Tibial nerve (tissue), 4 donors: Measurements from ENCODE around the gene YJEFN3. TPM values are rescaled to one million over a fixed set of nuclear protein-coding genes. Genes with fewer than 3 reads are reported as not detected.

Experiments
- DNase-seq, 2 donors: peaks; one replicate each; pipeline ENCODE4 v3.0.0-alpha.2; 2019; ENCODE audit warnings: low spot score in 2 of 2
- H3K27ac ChIP-seq, 4 donors: fragments of 200-600 bp; sonication (generic) in 3 of 4; one replicate each; pipeline ENCODE4 v1.5.1; 2017 to 2019; ENCODE audit warnings: mild to moderate bottlenecking in 1 of 4
- H3K27me3 ChIP-seq, 2 donors: fragments of 200-600 bp; sonication (generic) in 1 of 2; one replicate each; pipeline versions ENCODE4 v1.5.1 to v1.6.0; 2017 to 2019
- H3K36me3 ChIP-seq, 3 donors: fragments of 200-600 bp; sonication (generic); one replicate each; pipeline ENCODE4 v1.5.1; 2018 to 2019
- H3K4me1 ChIP-seq, 4 donors: fragments of 200-600 bp; sonication (generic) in 3 of 4; one replicate each; pipeline ENCODE4 v1.5.1; 2017 to 2019
- H3K4me3 ChIP-seq, 4 donors: fragments of 200-600 bp; sonication (generic) in 3 of 4; one replicate each; pipeline ENCODE4 v1.5.1; 2017 to 2019; ENCODE audit warnings: mild to moderate bottlenecking in 1 of 4, moderate library complexity in 1 of 4
- H3K9me3 ChIP-seq, 4 donors: fragments of 200-600 bp; sonication (generic) in 3 of 4; one replicate each; pipeline ENCODE4 v1.5.1; 2017 to 2019
- EP300 ChIP-seq, 2 donors: sonication (generic); formaldehyde crosslinking; IDR thresholded peaks; one replicate each; pipeline ENCODE4 v1.6.1; 2017; ENCODE audit warnings: antibody characterized with exemption in 2 of 2, mild to moderate bottlenecking in 1 of 2
- POLR2A ChIP-seq, 2 donors: fragments of 450-650 bp; IDR thresholded peaks; one replicate each; pipeline ENCODE4 v1.6.1; 2017; ENCODE audit warnings: antibody characterized with exemption in 2 of 2, mild to moderate bottlenecking in 2 of 2, moderate library complexity in 2 of 2
- WGBS, 2 donors: methylation state at CpG; one replicate each; pipeline ENCODE4 v1.1.5; 2018; 5-methylcytosine and 5-hydroxymethylcytosine counted together
- total RNA-seq, 4 donors: library from RNA; depleted of rRNA; stranded (reverse); fragments of >200 nt; gene quantifications; one replicate each; pipeline ENCODE4 v1.1.0, GENCODE V29; 2016
- TF ChIP-seq, protein P1 (sequence below), 5 experiments: fragments of 200-600 bp in 3 of 5; fragments of 450-650 bp in 2 of 5; sonication (generic) in 3 of 5; IDR thresholded peaks; one replicate each; pipeline ENCODE4 v1.5.1; 2016 to 2019; ENCODE audit warnings: antibody characterized with exemption in 5 of 5, mild to moderate bottlenecking in 3 of 5, moderate library complexity in 2 of 5

Gene YJEFN3
- total RNA-seq, 4 donors from 2014 or later = 4.2 to 9.4 (median 5.7) TPM

DNA sequence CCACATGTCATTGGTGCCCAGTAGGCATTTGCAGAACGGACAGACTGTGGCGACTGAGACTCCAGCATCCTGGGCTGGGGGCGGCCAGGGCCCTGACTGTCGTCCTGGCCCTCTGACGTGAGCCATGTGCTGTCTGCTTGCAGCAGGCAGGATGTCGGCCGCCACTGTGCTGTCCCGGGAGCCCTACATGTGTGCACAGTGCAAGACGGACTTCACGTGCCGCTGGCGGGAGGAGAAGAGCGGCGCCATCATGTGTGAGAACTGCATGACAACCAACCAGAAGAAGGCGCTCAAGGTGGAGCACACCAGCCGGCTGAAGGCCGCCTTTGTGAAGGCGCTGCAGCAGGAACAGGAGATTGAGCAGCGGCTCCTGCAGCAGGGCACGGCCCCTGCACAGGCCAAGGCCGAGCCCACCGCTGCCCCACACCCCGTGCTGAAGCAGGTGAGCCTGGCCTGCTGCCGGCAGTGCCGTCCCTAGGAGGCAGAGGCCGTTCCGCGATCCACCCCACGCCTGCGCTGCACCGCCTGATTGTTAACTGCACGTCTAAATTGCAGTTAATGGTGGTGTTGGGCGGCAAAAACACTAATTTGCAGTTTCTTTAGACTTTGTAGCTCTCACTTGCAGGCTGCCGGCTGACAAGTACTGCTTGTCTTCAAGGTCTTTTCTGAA lies 27.6 kb upstream of the YJEFN3 start:
- no peaks in the 10 kb centered on the region for H3K27me3 ChIP-seq
- DNase-seq = no peak
- H3K4me1 ChIP-seq = peaks cover 0 to 1% (median 0%) of the 10 kb centered on the region in 4 donors
- H3K9me3 ChIP-seq = no peaks in the 10 kb centered on the region
- peaks cover 10 to 100% (median 42%) of the 10 kb centered on the region in 3 donors for H3K36me3 ChIP-seq
- WGBS, 2 donors = 85% methylated on average over 21 to 28 of the region's 34 CpGs
- TF ChIP-seq EP300 (IDR thresholded peaks at IDR 0.05) (no peak), POLR2A (IDR thresholded peaks at IDR 0.05) (no peak)
- TF ChIP-seq, protein P1, sequence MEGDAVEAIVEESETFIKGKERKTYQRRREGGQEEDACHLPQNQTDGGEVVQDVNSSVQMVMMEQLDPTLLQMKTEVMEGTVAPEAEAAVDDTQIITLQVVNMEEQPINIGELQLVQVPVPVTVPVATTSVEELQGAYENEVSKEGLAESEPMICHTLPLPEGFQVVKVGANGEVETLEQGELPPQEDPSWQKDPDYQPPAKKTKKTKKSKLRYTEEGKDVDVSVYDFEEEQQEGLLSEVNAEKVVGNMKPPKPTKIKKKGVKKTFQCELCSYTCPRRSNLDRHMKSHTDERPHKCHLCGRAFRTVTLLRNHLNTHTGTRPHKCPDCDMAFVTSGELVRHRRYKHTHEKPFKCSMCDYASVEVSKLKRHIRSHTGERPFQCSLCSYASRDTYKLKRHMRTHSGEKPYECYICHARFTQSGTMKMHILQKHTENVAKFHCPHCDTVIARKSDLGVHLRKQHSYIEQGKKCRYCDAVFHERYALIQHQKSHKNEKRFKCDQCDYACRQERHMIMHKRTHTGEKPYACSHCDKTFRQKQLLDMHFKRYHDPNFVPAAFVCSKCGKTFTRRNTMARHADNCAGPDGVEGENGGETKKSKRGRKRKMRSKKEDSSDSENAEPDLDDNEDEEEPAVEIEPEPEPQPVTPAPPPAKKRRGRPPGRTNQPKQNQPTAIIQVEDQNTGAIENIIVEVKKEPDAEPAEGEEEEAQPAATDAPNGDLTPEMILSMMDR (IDR thresholded peaks at IDR 0.05) = no peak
- H3K4me3 ChIP-seq = no peak overlapping the region
- no peak overlapping the region for H3K27ac ChIP-seq

DNA sequence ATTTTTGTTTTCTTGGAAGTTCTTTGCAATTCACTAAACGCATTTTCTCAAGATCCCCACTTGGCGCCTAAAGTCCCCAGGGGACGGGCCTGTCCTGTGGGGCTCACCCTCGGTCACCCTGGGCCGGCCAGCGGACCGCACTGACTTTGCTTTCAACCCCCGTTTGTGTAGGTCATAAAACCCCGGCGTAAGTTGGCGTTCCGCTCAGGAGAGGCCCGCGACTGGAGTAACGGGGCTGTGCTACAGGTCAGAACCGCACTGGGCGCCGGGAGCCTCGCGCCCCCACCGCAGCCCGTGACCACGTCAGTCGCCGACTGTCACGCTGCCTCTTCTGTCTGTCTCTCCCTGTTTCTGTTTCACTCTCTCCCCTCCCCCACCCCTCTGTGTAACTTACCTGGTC lies 26.9 kb upstream of the YJEFN3 start:
- H3K4me3 ChIP-seq = no peak overlapping the region
- no peak for DNase-seq
- WGBS, 2 donors = 85 to 86% methylated on average over 26 of the region's 26 CpGs
- peaks cover 10 to 100% (median 36%) of the 10 kb centered on the region in 3 donors for H3K36me3 ChIP-seq
- peaks cover 0 to 6% (median 0%) of the 10 kb centered on the region in 4 donors for H3K4me1 ChIP-seq
- H3K27ac ChIP-seq = no peak overlapping the region
- TF ChIP-seq, protein P1 (IDR thresholded peaks at IDR 0.05) = no peak
- TF ChIP-seq EP300 (IDR thresholded peaks at IDR 0.05) = no peak
- no peak for TF ChIP-seq POLR2A (IDR thresholded peaks at IDR 0.05)
- no peaks in the 10 kb centered on the region for H3K9me3 ChIP-seq
- H3K27me3 ChIP-seq = no peaks in the 10 kb centered on the region

DNA sequence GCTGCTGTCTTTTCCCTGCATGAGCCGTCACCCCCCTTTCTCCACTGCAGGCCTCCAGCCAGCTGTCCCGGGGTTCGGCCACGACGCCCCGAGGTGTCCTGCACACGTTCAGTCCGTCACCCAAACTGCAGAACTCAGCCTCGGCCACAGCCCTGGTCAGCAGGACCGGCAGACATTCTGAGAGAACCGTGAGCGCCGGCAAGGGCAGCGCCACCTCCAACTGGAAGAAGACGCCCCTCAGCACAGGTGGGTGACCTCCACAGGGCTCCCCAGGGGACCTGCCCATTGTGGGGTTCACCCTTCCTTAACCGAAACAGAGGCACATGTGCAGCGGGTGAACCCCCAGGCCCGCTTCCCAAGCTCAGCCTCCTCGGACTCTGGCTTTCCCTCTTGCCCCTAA lies 26.4 kb upstream of the YJEFN3 start:
- no peak for DNase-seq
- Histone ChIP-seq H3K4me3 (no peak overlapping the region), H3K9me3 (no peaks in the 10 kb centered on the region), H3K27ac (no peak overlapping the region), H3K4me1 (peaks cover 0 to 6% (median 0%) of the 10 kb centered on the region in 4 donors), H3K27me3 (no peaks in the 10 kb centered on the region), H3K36me3 (peaks cover 10 to 100% (median 31%) of the 10 kb centered on the region in 3 donors)
- no peak for TF ChIP-seq EP300 (IDR thresholded peaks at IDR 0.05)
- no peak for TF ChIP-seq POLR2A (IDR thresholded peaks at IDR 0.05)
- WGBS, 2 donors = 90 to 95% methylated on average over 19 of the region's 19 CpGs

DNA sequence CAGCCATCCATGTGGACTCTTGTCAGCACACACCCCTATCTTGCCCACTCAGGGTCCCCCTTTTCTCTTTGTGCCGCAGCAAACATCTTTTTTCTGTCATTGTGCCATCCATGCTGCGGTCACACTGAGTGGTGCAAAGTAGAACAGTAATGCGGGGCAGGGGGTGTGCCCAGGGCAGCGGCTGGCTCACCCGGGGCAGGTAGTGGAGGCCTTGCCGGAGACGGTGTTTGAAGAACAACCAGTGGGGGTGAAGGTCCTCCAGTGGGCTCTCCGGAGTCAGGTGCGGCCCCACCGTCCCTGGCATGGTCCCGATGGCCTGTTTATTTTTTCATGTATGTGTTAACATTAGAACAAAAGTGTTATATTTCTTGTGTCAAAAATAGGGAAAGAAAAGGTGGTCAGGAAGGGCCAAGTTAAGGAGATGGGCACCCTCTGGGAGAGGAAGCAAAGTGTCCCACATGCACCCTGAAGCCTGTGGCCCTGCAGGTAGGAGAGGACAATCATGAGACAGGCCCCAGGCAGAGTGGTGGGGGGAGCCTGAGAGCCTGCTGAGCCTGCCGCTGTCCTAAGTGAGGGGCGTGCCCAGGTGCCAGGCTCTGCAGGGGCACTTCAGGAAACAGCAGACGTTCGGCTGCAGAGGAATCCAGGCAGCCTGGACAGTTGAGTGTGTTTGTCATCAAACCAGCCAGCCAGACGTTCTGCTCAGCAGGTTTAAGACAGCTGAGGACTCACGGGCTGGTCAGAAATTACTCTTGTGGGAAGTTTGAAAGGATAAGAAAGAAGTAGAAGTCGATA lies 25.7 kb upstream of the YJEFN3 start:
- peaks cover 10 to 100% (median 30%) of the 10 kb centered on the region in 3 donors for H3K36me3 ChIP-seq
- no peak for DNase-seq
- H3K27me3 ChIP-seq = no peaks in the 10 kb centered on the region
- peaks cover 0 to 6% (median 0%) of the 10 kb centered on the region in 4 donors for H3K4me1 ChIP-seq
- H3K27ac ChIP-seq = no peak overlapping the region
- no peak overlapping the region for H3K4me3 ChIP-seq
- TF ChIP-seq POLR2A (IDR thresholded peaks at IDR 0.05) (no peak), EP300 (IDR thresholded peaks at IDR 0.05) (no peak)
- TF ChIP-seq, protein P1 (IDR thresholded peaks at IDR 0.05) = no peak
- 86 to 90% methylated on average over 18 of the region's 18 CpGs for WGBS, 2 donors
- no peaks in the 10 kb centered on the region for H3K9me3 ChIP-seq

DNA sequence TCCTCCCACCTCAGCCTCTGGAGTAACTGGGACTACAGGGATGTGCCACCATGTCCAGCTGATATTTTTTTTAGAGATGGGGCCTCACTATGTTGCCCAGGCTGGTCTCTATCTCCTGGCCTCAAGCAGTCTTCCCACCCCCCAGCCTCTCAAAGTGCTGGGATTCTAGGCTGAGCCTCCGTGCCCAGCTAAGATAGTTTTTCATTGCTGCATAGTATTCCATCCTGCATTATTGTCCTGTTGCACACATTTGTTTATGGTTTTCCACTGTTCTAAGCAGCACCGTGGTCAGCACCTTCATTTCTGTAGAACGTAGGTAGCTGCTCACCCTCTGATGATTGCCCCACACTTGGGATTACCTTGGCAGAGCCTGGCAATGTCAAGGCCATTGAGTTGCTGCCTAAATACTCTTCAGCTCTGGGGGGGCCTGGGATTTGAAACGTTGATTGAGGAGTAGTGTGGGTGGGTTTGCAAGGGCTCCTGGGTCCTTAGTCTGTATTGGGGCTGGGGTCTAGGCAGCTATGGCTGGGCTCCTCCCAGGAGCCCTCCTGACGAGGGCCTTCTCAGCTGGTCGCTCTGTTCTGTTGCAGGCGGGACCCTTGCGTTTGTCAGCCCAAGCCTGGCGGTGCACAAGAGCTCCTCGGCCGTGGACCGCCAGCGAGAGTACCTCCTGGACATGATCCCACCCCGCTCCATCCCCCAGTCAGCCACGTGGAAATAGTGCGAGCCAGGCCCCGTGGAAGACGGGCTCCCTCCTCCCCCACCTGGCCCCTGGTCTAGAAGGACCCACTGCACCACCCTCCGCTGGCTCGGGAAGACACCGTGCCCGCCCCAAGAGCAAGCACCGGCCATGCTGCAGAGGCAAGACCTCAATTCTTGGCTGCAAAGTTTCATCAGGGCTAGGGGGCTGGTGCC lies 23.7 kb upstream of the YJEFN3 start:
- no peak for DNase-seq
- H3K27ac ChIP-seq = no peak overlapping the region
- peaks cover 0 to 6% (median 0%) of the 10 kb centered on the region in 4 donors for H3K4me1 ChIP-seq
- WGBS, 2 donors = 89 to 92% methylated on average over 14 to 21 of the region's 23 CpGs
- no peak for TF ChIP-seq EP300 (IDR thresholded peaks at IDR 0.05)
- TF ChIP-seq, protein P1 (IDR thresholded peaks at IDR 0.05) = no peak
- TF ChIP-seq POLR2A (IDR thresholded peaks at IDR 0.05) = no peak
- peaks cover 7 to 85% (median 30%) of the 10 kb centered on the region in 3 donors for H3K36me3 ChIP-seq
- H3K9me3 ChIP-seq = no peaks in the 10 kb centered on the region
- H3K27me3 ChIP-seq = no peaks in the 10 kb centered on the region
- H3K4me3 ChIP-seq = no peak overlapping the region
